Right atrium auricular region (tissue), 2 donors: ENCODE results near the gene FGD3. TPM values are rescaled to one million over a fixed set of nuclear protein-coding genes. Genes with fewer than 3 reads are reported as not detected.

Source experiments
- DNase-seq: peaks from one replicate; pipeline ENCODE4 v3.0.0-alpha.2; 2019; ENCODE audit warnings: low spot score
- H3K27ac ChIP-seq, 2 donors: fragments of 200-600 bp; sonication (generic); 1 replicate in 1 of 2; 2 replicates in 1 of 2; pipeline ENCODE4 v1.5.1; 2016 to 2019
- H3K27me3 ChIP-seq, 2 donors: fragments of 200-600 bp; sonication (generic); one replicate each; pipeline versions ENCODE4 v1.5.1 to v1.6.0; 2017 to 2019
- H3K36me3 ChIP-seq: fragments of 200-600 bp; sonication (generic); one replicate; pipeline ENCODE4 v1.5.1; 2016
- H3K4me1 ChIP-seq, 2 donors: fragments of 200-600 bp; sonication (generic); one replicate each; pipeline versions ENCODE4 v1.5.1 to v1.6.0; 2017 to 2019
- H3K4me3 ChIP-seq, 2 donors: fragments of 200-600 bp; sonication (generic); 1 replicate in 1 of 2; 2 replicates in 1 of 2; pipeline ENCODE4 v1.5.1; 2017 to 2019; ENCODE audit warnings: mild to moderate bottlenecking in 1 of 2, moderate library complexity in 1 of 2
- H3K9me3 ChIP-seq, 2 donors: fragments of 200-600 bp; sonication (generic); one replicate each; pipeline ENCODE4 v1.5.1; 2019
- total RNA-seq, 2 donors: library from RNA; depleted of rRNA; stranded (reverse); fragments of >200 nt; gene quantifications; one replicate each; pipeline ENCODE4 v1.1.0, GENCODE V29; 2016
- TF ChIP-seq, protein P1 (sequence below), 2 donors: fragments of 200-600 bp; sonication (generic); IDR thresholded peaks; one replicate each; pipeline ENCODE4 v1.5.1; 2019; ENCODE audit warnings: antibody characterized with exemption in 2 of 2

FGD3 gene
- total RNA-seq, 2 donors from 2014 or later, result 2.2 to 3.3 TPM

- H3K27ac ChIP-seq, result no peak overlapping the region
- no peaks in the 10 kb centered on the region for H3K36me3 ChIP-seq
- no peak for DNase-seq
- no peak overlapping the region for H3K4me3 ChIP-seq
- TF ChIP-seq, protein P1, sequence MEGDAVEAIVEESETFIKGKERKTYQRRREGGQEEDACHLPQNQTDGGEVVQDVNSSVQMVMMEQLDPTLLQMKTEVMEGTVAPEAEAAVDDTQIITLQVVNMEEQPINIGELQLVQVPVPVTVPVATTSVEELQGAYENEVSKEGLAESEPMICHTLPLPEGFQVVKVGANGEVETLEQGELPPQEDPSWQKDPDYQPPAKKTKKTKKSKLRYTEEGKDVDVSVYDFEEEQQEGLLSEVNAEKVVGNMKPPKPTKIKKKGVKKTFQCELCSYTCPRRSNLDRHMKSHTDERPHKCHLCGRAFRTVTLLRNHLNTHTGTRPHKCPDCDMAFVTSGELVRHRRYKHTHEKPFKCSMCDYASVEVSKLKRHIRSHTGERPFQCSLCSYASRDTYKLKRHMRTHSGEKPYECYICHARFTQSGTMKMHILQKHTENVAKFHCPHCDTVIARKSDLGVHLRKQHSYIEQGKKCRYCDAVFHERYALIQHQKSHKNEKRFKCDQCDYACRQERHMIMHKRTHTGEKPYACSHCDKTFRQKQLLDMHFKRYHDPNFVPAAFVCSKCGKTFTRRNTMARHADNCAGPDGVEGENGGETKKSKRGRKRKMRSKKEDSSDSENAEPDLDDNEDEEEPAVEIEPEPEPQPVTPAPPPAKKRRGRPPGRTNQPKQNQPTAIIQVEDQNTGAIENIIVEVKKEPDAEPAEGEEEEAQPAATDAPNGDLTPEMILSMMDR (IDR thresholded peaks at IDR 0.05), result no peak
- H3K9me3 ChIP-seq, result no peaks in the 10 kb centered on the region
- no peaks in the 10 kb centered on the region for H3K4me1 ChIP-seq
- H3K27me3 ChIP-seq, result no peaks in the 10 kb centered on the region
These were observed 29.1 kb downstream of the FGD3 start for GRCh38 chr9:92976431-92976830.

- Histone ChIP-seq H3K27ac (no peak overlapping the region), H3K4me1 (no peaks in the 10 kb centered on the region), H3K36me3 (no peaks in the 10 kb centered on the region), H3K9me3 (no peaks in the 10 kb centered on the region), H3K27me3 (no peaks in the 10 kb centered on the region), H3K4me3 (no peak overlapping the region)
- DNase-seq, result no peak
- TF ChIP-seq, protein P1 (IDR thresholded peaks at IDR 0.05), result no peak
These were observed 30.0 kb downstream of the FGD3 start for GRCh38 chr9:92977279-92977678.

DNA sequence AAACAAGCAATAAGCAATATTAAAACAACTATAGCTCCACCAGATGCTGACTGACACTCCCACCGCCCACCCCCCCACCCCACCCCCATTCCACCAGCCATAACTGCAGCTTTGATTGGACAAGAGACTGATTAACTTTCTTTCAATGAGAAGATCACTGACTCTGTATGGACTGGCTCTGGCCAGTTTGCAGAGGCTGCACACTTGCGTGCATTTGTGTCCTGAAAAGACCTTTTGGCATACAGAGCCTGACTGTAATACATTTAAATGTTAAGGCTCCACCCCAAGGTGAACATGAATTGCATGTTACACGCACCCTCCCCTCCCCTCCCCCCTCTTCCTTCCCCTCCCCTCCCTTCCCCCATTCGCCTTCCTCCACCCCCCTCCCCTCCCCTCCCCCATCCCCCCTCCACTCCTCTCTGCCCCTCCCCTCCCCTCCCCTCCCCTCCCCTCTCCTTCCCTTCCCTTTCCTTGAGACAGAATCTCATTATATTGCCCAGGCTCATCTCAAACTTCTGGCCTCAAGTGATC, 31.1 kb downstream of the FGD3 start:
- TF ChIP-seq, protein P1 (IDR thresholded peaks at IDR 0.05), result no peak
- H3K9me3 ChIP-seq, result peaks cover 0 to under 1% of the 10 kb centered on the region in 2 donors
- DNase-seq, result no peak
- H3K36me3 ChIP-seq, result no peaks in the 10 kb centered on the region
- no peaks in the 10 kb centered on the region for H3K27me3 ChIP-seq
- no peak overlapping the region for H3K27ac ChIP-seq
- H3K4me3 ChIP-seq, result no peak overlapping the region
- no peaks in the 10 kb centered on the region for H3K4me1 ChIP-seq

DNA sequence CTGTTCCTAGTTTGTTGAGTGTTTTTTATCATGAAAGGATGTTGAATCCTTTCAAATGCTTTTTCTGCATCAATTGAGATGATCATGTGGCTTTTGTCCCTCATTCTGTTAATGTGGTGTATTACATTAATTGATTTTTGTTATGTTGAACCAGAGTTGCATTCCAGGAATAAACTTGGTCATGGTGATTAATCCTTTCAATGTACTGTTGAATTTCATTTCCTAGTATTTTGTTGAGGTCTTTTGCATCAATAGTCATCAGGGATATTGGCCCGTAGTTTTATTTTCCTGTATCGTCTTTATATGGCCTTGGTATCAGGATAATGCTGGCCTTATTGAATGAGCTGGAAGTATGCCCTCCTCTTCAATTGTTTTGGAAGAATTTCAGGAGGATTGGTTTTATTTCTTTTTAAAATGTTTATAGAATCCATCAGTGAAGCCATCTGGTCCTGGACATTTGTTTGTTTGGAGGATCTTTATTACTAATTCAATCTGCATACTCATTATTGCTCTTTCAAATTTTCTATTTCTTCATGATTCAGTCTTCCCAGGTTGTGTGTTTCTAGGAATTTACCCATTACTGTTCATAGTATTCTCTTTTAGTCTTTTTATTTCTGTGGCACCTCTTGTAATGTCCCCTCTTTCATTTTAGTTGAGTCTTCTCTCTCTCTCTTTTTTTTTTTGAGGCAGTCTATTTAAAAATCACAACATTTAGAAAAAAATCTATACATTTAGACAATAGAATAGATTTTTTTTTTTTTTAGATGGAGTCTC, 32.1 kb downstream of the FGD3 start:
- Histone ChIP-seq H3K27ac (no peak overlapping the region), H3K9me3 (peaks cover 0 to 10% of the 10 kb centered on the region in 2 donors), H3K27me3 (no peaks in the 10 kb centered on the region), H3K4me3 (no peak overlapping the region), H3K4me1 (no peaks in the 10 kb centered on the region), H3K36me3 (no peaks in the 10 kb centered on the region)
- no peak for DNase-seq
- TF ChIP-seq, protein P1 (IDR thresholded peaks at IDR 0.05), result no peak

- Histone ChIP-seq H3K4me3 (no peak overlapping the region), H3K9me3 (peaks cover 0 to 10% of the 10 kb centered on the region in 2 donors), H3K27ac (no peak overlapping the region), H3K36me3 (no peaks in the 10 kb centered on the region), H3K4me1 (no peaks in the 10 kb centered on the region), H3K27me3 (no peaks in the 10 kb centered on the region)
- TF ChIP-seq, protein P1 (IDR thresholded peaks at IDR 0.05), result no peak
- no peak for DNase-seq
These were observed 32.9 kb downstream of the FGD3 start for GRCh38 chr9:92980085-92980745.
